ENCODE results near the gene ERC2. TPM values are rescaled to one million over a fixed set of nuclear protein-coding genes. Genes with fewer than 3 reads are reported as not detected.

The ERC2 gene
- total and polyA plus RNA-seq, 2 of the 8 experiments (the other 6 are each of a cell fraction or from before 2014, with no cell fraction given), result 16.4 to 22.8 TPM

DNA sequence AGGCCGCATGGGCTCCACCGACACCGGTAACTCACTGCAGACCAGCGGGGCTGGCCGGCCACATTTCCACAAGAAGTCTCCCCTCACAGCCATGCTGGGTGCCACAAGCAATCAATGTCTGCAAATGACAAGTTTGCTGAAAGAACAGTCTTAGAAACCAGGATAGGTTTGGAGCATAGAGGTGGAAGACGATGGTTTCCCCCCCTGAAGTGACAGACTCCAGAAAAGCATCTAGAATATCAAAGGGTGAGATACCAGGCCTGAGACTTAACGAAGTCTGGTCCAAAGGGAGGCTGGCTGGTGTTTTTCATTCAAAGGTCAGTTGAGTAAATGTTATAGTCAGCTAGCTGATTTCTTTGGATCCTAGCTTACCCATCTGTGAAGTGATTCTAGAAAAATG, 931.1 kb downstream of the ERC2 start (continued):
- TF ChIP-seq, protein P1, sequence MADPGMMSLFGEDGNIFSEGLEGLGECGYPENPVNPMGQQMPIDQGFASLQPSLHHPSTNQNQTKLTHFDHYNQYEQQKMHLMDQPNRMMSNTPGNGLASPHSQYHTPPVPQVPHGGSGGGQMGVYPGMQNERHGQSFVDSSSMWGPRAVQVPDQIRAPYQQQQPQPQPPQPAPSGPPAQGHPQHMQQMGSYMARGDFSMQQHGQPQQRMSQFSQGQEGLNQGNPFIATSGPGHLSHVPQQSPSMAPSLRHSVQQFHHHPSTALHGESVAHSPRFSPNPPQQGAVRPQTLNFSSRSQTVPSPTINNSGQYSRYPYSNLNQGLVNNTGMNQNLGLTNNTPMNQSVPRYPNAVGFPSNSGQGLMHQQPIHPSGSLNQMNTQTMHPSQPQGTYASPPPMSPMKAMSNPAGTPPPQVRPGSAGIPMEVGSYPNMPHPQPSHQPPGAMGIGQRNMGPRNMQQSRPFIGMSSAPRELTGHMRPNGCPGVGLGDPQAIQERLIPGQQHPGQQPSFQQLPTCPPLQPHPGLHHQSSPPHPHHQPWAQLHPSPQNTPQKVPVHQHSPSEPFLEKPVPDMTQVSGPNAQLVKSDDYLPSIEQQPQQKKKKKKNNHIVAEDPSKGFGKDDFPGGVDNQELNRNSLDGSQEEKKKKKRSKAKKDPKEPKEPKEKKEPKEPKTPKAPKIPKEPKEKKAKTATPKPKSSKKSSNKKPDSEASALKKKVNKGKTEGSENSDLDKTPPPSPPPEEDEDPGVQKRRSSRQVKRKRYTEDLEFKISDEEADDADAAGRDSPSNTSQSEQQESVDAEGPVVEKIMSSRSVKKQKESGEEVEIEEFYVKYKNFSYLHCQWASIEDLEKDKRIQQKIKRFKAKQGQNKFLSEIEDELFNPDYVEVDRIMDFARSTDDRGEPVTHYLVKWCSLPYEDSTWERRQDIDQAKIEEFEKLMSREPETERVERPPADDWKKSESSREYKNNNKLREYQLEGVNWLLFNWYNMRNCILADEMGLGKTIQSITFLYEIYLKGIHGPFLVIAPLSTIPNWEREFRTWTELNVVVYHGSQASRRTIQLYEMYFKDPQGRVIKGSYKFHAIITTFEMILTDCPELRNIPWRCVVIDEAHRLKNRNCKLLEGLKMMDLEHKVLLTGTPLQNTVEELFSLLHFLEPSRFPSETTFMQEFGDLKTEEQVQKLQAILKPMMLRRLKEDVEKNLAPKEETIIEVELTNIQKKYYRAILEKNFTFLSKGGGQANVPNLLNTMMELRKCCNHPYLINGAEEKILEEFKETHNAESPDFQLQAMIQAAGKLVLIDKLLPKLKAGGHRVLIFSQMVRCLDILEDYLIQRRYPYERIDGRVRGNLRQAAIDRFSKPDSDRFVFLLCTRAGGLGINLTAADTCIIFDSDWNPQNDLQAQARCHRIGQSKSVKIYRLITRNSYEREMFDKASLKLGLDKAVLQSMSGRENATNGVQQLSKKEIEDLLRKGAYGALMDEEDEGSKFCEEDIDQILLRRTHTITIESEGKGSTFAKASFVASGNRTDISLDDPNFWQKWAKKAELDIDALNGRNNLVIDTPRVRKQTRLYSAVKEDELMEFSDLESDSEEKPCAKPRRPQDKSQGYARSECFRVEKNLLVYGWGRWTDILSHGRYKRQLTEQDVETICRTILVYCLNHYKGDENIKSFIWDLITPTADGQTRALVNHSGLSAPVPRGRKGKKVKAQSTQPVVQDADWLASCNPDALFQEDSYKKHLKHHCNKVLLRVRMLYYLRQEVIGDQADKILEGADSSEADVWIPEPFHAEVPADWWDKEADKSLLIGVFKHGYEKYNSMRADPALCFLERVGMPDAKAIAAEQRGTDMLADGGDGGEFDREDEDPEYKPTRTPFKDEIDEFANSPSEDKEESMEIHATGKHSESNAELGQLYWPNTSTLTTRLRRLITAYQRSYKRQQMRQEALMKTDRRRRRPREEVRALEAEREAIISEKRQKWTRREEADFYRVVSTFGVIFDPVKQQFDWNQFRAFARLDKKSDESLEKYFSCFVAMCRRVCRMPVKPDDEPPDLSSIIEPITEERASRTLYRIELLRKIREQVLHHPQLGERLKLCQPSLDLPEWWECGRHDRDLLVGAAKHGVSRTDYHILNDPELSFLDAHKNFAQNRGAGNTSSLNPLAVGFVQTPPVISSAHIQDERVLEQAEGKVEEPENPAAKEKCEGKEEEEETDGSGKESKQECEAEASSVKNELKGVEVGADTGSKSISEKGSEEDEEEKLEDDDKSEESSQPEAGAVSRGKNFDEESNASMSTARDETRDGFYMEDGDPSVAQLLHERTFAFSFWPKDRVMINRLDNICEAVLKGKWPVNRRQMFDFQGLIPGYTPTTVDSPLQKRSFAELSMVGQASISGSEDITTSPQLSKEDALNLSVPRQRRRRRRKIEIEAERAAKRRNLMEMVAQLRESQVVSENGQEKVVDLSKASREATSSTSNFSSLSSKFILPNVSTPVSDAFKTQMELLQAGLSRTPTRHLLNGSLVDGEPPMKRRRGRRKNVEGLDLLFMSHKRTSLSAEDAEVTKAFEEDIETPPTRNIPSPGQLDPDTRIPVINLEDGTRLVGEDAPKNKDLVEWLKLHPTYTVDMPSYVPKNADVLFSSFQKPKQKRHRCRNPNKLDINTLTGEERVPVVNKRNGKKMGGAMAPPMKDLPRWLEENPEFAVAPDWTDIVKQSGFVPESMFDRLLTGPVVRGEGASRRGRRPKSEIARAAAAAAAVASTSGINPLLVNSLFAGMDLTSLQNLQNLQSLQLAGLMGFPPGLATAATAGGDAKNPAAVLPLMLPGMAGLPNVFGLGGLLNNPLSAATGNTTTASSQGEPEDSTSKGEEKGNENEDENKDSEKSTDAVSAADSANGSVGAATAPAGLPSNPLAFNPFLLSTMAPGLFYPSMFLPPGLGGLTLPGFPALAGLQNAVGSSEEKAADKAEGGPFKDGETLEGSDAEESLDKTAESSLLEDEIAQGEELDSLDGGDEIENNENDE (IDR thresholded peaks at IDR 0.05; ENCODE audit: insufficient replicate concordance, low read length), result no peak
- TF ChIP-seq ZNF274 (IDR thresholded peaks at IDR 0.05; ENCODE audit: borderline replicate concordance, extremely low read depth, low read length) (no peak), RFX5 (IDR thresholded peaks at IDR 0.05; ENCODE audit: borderline replicate concordance, low read depth, low read length) (no peak), CEBPB (IDR thresholded peaks at IDR 0.05; ENCODE audit: low read depth, low read length) (no peak), RNF2 (IDR thresholded peaks at IDR 0.05; ENCODE audit: borderline replicate concordance, low read depth, low read length, missing control alignments, poor library complexity, severe bottlenecking) (no peak)
- TF ChIP-seq, protein P2, sequence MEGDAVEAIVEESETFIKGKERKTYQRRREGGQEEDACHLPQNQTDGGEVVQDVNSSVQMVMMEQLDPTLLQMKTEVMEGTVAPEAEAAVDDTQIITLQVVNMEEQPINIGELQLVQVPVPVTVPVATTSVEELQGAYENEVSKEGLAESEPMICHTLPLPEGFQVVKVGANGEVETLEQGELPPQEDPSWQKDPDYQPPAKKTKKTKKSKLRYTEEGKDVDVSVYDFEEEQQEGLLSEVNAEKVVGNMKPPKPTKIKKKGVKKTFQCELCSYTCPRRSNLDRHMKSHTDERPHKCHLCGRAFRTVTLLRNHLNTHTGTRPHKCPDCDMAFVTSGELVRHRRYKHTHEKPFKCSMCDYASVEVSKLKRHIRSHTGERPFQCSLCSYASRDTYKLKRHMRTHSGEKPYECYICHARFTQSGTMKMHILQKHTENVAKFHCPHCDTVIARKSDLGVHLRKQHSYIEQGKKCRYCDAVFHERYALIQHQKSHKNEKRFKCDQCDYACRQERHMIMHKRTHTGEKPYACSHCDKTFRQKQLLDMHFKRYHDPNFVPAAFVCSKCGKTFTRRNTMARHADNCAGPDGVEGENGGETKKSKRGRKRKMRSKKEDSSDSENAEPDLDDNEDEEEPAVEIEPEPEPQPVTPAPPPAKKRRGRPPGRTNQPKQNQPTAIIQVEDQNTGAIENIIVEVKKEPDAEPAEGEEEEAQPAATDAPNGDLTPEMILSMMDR (IDR thresholded peaks at IDR 0.05; ENCODE audit: control extremely low read depth in 1 of 3, insufficient read depth in 1 of 3, low read depth in 1 of 3, low read length in 3 of 3), result no peak

Data from H1 (cell line).